22Rv1 (cell line): ENCODE data around the gene GPBAR1.

ENCODE experiments used
- H3K27ac ChIP-seq: fragments of 450-650 bp; 2 replicates; pipeline ENCODE4 v1.5.1; 2017
- CTCF ChIP-seq: fragments of 450-650 bp; IDR thresholded peaks from 2 replicates; pipeline ENCODE4 v1.5.1; 2017; ENCODE audit warnings: mild to moderate bottlenecking
- ZFX ChIP-seq: fragments of 450-650 bp; IDR thresholded peaks from 2 replicates; pipeline ENCODE4 v1.6.1; 2017; ENCODE audit warnings: antibody characterized with exemption, borderline replicate concordance

The GPBAR1 gene

GRCh38 chr2:218244204-218244603 lies 16.6 kb upstream of the GPBAR1 start:
- no peak for TF ChIP-seq CTCF
- no peak for TF ChIP-seq ZFX

GRCh38 chr2:218244665-218245064 lies 16.1 kb upstream of the GPBAR1 start:
- H3K27ac ChIP-seq, result no peak overlapping the region
- TF ChIP-seq CTCF, result no peak
- TF ChIP-seq ZFX, result no peak

More at GRCh38 chr2:218244204-218244603, 16.6 kb upstream of the GPBAR1 start:
- no peak overlapping the region for H3K27ac ChIP-seq

- TF ChIP-seq CTCF, result no peak
- TF ChIP-seq ZFX, result no peak
- no peak overlapping the region for H3K27ac ChIP-seq
Observed at GRCh38 chr2:218245214-218245613, 15.6 kb upstream of the GPBAR1 start.

- TF ChIP-seq ZFX (no peak), CTCF (no peak)
- no peak overlapping the region for H3K27ac ChIP-seq
Observed at GRCh38 chr2:218249691-218250090, 11.1 kb upstream of the GPBAR1 start.

GRCh38 chr2:218252509-218253231 lies 8.1 kb upstream of the GPBAR1 start:
- no peak overlapping the region for H3K27ac ChIP-seq
- no peak for TF ChIP-seq ZFX
- TF ChIP-seq CTCF, result no peak

- TF ChIP-seq ZFX (no peak), CTCF (no peak)
- H3K27ac ChIP-seq, result no peak overlapping the region
Observed at GRCh38 chr2:218253232-218253625, 7.6 kb upstream of the GPBAR1 start.

- H3K27ac ChIP-seq, result no peak overlapping the region
- no peak for TF ChIP-seq ZFX
- TF ChIP-seq CTCF, result no peak
Observed at GRCh38 chr2:218255446-218255845, 5.4 kb upstream of the GPBAR1 start.
